ENCODE data around the gene JARID2. TPM values are rescaled to one million over a fixed set of nuclear protein-coding genes. Genes with fewer than 3 reads are reported as not detected.

Gene JARID2
- total RNA-seq, 1 donor from 2014 or later = 12.5 TPM

DNA sequence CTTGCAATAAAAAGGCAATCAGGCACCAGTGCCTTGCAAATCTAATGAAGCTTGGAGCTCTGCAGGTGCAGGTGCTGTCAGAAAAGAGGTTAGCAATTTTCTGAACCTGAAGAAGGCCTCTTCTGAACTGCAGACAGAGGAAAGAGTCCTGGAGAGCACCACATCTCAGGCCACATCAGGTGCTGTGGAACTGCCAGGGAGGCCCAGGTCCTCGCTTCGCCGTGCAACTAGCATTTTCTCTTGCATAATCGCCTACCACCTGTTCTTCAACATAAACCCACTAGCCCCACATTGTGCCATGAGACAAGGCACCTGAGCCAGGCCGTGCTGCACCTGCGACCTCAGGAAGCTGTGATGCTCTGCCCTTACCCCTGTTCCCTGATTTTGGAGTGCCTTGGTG is 229.4 kb downstream of the JARID2 start:
- Mint-ChIP-seq H3K27ac (ENCODE audit: unreplicated experiment) (no peak overlapping the region), H3K4me3 (ENCODE audit: unreplicated experiment) (no peak overlapping the region), H3K9me3 (ENCODE audit: unreplicated experiment) (no peaks in the 10 kb centered on the region), H3K4me1 (ENCODE audit: unreplicated experiment) (peaks cover 37% of the 10 kb centered on the region), H3K36me3 (ENCODE audit: unreplicated experiment) (peaks cover 16% of the 10 kb centered on the region), H3K27me3 (ENCODE audit: unreplicated experiment) (no peaks in the 10 kb centered on the region)
- TF ChIP-seq, protein P1, sequence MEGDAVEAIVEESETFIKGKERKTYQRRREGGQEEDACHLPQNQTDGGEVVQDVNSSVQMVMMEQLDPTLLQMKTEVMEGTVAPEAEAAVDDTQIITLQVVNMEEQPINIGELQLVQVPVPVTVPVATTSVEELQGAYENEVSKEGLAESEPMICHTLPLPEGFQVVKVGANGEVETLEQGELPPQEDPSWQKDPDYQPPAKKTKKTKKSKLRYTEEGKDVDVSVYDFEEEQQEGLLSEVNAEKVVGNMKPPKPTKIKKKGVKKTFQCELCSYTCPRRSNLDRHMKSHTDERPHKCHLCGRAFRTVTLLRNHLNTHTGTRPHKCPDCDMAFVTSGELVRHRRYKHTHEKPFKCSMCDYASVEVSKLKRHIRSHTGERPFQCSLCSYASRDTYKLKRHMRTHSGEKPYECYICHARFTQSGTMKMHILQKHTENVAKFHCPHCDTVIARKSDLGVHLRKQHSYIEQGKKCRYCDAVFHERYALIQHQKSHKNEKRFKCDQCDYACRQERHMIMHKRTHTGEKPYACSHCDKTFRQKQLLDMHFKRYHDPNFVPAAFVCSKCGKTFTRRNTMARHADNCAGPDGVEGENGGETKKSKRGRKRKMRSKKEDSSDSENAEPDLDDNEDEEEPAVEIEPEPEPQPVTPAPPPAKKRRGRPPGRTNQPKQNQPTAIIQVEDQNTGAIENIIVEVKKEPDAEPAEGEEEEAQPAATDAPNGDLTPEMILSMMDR (IDR thresholded peaks at IDR 0.05) = no peak
- DNase-seq (ENCODE audit: extremely low spot score, unreplicated experiment) = no peak

DNA sequence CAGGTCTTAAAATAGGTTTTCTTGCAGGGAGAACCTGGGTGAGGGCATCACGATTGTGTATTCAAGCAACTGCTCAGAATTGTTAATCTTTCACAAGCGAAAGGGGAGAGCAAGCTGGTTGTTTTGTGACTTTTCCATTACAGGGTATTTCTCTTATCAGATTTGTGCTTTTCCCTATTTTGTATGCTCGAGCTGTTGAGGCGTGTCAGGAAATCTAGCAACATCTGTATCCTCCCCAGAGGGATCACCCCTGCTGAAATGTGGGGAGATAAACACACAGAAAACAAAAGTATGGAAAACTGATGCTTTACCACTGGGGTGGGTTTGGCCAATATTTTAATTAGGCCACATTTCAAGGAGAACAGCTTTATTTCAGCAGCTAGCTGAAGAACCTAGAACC is 230.0 kb downstream of the JARID2 start:
- no peak for DNase-seq (ENCODE audit: extremely low spot score, unreplicated experiment)
- H3K36me3 Mint-ChIP-seq (ENCODE audit: unreplicated experiment) = peaks cover 16% of the 10 kb centered on the region
- H3K9me3 Mint-ChIP-seq (ENCODE audit: unreplicated experiment) = no peaks in the 10 kb centered on the region
- H3K4me3 Mint-ChIP-seq (ENCODE audit: unreplicated experiment) = no peak overlapping the region
- no peaks in the 10 kb centered on the region for H3K27me3 Mint-ChIP-seq (ENCODE audit: unreplicated experiment)
- no peak overlapping the region for H3K27ac Mint-ChIP-seq (ENCODE audit: unreplicated experiment)
- TF ChIP-seq, protein P1 (IDR thresholded peaks at IDR 0.05) = no peak
- peaks cover 37% of the 10 kb centered on the region for H3K4me1 Mint-ChIP-seq (ENCODE audit: unreplicated experiment)

DNA sequence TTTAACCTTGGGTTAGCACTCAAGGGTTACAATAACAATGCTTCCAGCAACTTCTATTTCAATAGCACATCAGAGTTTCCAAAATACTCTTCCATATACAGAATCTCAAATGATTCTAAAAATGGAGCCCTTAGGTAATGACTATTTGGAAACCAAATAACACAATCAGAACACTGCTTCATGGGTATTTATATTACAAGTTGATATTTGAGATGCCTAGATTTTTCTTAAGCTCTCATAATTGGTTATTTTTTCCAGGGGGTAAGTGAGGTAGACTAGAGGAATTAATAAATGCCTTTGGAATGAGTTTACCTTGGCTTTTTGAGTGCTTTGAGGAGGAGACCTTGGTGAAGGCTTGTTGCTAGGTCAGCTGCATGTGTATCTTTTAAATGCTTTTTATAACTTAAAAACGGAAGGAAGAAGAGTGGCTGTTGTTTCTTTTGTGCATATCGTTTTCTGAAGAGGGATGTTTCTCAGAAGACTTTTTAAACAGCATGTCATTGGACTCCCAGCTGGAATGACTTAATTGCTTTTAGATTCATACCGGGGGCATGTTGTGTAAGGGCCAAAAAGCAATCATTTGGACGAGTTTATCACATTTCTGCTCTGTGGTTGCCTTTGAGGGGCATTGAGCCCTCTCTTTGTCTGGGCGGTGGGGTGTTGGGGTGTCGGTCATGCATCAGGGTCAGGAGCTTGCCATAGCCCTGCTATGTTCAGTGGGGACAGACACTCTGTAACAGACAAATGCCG is 230.9 kb downstream of the JARID2 start:
- DNase-seq (ENCODE audit: extremely low spot score, unreplicated experiment) = no peak
- Mint-ChIP-seq H3K36me3 (ENCODE audit: unreplicated experiment) (peaks cover 16% of the 10 kb centered on the region), H3K27ac (ENCODE audit: unreplicated experiment) (peak overlapping the region; percentile 69)

DNA sequence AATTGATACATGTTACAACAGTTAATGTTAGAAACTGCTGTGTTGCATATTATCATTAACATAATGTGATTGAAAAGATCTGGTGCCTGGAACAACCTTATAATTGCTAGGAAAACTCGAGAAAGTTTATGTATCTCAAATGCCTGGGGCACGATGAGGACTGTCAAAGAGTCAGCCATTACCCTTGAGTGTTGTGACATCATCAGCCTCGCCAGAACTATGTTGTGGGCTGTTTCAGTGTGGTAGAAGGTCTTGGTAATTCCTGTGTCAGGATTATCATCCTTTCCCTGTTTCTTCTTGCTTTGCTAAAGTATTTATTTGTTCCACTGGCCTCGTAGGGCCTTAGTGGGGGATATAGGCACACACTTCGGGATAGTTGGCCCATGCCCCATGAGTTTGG is 231.9 kb downstream of the JARID2 start:
- H3K9me3 Mint-ChIP-seq (ENCODE audit: unreplicated experiment) = no peaks in the 10 kb centered on the region
- H3K4me3 Mint-ChIP-seq (ENCODE audit: unreplicated experiment) = no peak overlapping the region
- no peak for DNase-seq (ENCODE audit: extremely low spot score, unreplicated experiment)
- peaks cover 37% of the 10 kb centered on the region for H3K4me1 Mint-ChIP-seq (ENCODE audit: unreplicated experiment)
- TF ChIP-seq, protein P1 (IDR thresholded peaks at IDR 0.05) = no peak
- H3K27ac Mint-ChIP-seq (ENCODE audit: unreplicated experiment) = peak overlapping the region; percentile 69
- H3K27me3 Mint-ChIP-seq (ENCODE audit: unreplicated experiment) = no peaks in the 10 kb centered on the region
- peaks cover 13% of the 10 kb centered on the region for H3K36me3 Mint-ChIP-seq (ENCODE audit: unreplicated experiment)

More for the DNA sequence above, 230.9 kb downstream of the JARID2 start:
- Mint-ChIP-seq H3K27me3 (ENCODE audit: unreplicated experiment) (no peaks in the 10 kb centered on the region), H3K4me1 (ENCODE audit: unreplicated experiment) (peaks cover 37% of the 10 kb centered on the region), H3K4me3 (ENCODE audit: unreplicated experiment) (no peak overlapping the region), H3K9me3 (ENCODE audit: unreplicated experiment) (no peaks in the 10 kb centered on the region)
- TF ChIP-seq, protein P1 (IDR thresholded peaks at IDR 0.05) = no peak

DNA sequence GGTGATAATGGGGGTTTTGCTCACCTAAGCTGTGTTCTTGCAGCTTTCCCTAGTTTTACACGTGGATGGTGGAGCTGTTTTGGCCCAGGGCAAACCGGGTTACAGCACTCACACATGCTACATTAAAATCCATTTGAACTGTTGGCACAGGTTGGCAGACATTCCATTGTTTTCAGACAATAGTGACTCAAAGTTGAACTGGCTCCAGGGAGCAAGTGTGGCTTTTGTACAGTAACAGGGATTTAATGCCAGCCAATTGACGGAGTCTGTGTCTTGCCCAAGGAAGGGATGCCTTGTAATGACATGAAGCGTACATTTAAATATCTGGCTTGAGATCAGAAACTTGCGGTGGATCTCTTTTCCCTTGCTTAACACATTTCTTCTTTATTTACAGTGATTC is 233.9 kb downstream of the JARID2 start:
- TF ChIP-seq, protein P1 (IDR thresholded peaks at IDR 0.05) = no peak
- H3K4me3 Mint-ChIP-seq (ENCODE audit: unreplicated experiment) = no peak overlapping the region
- H3K27me3 Mint-ChIP-seq (ENCODE audit: unreplicated experiment) = no peaks in the 10 kb centered on the region
- DNase-seq (ENCODE audit: extremely low spot score, unreplicated experiment) = no peak
- H3K27ac Mint-ChIP-seq (ENCODE audit: unreplicated experiment) = no peak overlapping the region
- no peaks in the 10 kb centered on the region for H3K9me3 Mint-ChIP-seq (ENCODE audit: unreplicated experiment)
- peaks cover 28% of the 10 kb centered on the region for H3K4me1 Mint-ChIP-seq (ENCODE audit: unreplicated experiment)
- H3K36me3 Mint-ChIP-seq (ENCODE audit: unreplicated experiment) = peaks cover 10% of the 10 kb centered on the region

Data from osteocyte (in vitro differentiated cells).